ENCODE results near the gene RSPRY1.

RSPRY1 gene

DNA sequence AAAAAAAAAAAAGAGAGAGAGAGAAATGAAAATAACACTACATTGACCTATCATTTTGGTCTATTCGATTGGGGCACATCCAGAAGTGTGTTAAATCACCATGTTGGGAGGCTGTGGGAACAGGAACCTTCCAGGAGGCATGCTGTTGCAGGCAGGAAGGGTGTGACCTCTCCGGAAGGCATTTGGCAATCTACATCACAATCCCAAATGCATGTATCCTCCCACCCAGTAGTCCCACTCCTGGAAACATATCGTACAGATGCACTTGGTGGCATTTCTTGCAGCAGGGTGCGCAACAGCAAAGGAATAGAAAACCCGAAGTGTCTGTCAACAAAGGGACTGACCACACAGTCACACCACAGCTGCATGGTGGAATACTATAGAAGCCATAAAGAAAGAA is 90.5 kb downstream of the RSPRY1 start:
- DNase-seq: no peak

GRCh38 chr16:57277586-57277985 is 91.5 kb downstream of the RSPRY1 start:
- peak; percentile 67 for DNase-seq

GRCh38 chr16:57278494-57278893 is 92.4 kb downstream of the RSPRY1 start:
- DNase-seq: no peak

- DNase-seq: no peak
These were observed 93.9 kb downstream of the RSPRY1 start for GRCh38 chr16:57279780-57280638.

DNA sequence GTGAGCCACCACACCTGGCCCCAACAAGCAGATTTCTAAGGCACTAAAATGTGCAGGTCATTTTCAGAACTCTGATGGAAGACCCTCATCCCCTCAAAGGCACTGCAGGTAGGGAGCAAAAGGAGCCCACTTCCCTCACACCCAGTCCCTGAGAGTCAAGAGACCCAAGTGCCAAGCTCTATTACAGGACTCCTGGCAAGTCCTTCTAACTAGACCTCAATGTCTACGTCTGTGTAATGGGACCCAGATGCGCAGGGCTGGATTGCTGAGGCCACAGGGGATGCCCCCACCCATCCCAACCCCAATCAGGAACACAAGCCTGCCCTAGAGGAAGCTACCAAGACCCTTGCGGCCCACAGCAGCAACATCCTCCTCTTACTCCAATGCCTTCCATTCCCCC is 95.7 kb downstream of the RSPRY1 start:
- DNase-seq: no peak

DNA sequence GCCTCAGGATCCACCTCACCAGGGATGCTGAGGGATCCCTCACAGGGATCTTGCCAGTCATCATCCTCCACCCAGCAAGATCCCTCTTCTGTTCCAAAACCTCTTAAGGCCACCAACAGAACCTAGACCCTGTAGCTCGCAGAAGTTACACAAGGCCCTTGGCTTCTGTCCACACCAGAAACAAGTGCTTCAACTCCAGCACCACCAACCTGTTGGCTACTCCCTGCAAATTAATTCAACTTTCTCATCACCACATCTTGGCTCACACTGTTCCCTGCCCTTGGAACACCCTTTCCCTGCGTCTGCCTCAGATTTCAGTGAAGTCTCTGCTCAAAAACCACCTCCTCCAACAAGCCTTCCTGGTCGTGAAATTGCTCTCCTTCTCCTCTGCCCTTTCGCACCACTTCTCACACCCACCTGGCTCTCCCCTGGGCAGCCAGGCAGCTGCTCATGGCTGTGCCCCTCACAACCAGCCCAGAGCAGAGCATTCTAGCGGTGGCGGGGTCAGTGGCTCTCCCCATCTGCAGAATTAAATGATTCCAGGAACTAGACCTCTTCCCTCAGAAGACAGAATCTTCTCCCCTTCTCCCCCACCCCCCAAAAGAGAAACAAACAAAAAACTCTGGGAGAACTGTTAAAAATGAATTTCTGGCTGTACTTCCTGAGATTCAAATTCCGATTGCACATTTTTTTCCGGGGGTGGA is 96.5 kb downstream of the RSPRY1 start:
- DNase-seq: no peak

DNA sequence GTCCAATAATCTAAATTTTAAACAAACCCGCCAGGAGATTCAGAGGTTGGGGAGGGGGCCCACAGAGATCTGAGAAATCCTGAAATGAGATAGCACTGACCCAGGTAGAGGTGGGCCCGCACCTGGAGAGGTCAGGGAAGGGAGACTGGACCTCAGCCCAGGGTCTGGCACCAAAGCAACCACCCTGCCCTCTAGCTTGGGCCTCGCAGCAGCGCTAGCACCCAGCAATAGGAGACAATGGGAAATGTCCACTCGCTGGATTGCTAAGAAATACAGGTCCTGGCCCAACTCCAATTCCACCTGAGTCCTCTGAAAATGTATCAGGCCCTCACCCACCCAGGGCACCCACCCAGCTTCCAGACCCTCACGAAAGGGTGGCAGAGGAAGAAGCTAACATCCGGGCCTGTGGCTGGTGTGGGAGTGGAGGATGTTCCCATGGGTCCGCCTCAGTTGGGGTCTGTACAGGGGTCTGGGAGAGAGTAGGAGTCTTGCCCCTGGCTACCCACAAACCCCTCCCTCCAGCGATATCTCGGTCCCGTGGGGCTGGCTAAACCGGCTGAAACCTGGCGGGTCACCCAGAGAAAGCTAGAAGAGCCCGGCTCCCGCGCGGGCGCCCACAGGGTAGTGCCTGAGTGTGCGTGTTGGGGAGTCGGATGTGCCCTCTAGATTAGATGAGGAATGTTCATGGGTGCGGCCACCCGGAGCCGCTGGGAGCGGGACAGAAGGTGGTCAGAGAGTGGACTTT is 97.3 kb downstream of the RSPRY1 start:
- no peak for DNase-seq

DNA sequence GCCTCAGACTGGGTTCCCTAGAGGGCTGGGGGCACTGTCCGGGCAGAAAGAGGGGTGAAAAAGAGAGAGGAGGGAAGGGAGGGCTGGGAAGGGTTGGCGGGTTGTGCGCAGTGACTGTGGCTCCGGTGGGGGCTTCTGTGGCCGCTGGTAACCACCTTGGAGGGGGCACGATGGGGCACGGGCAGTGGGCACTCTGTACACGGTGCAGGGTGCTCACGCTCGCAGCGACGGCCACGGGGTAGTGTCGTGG is 97.8 kb downstream of the RSPRY1 start:
- no peak for DNase-seq

GRCh38 chr16:57284209-57284951 is 98.3 kb downstream of the RSPRY1 start, which contains the start of gene PLLP:
PLLP (minus strand) TSS chr16:57284672; CDS start chr16:57284540, 132 bp downstream.
- DNase-seq: peak; percentile 49

- no peak for DNase-seq
These were observed 98.8 kb downstream of the RSPRY1 start for GRCh38 chr16:57284952-57285363.

DNA sequence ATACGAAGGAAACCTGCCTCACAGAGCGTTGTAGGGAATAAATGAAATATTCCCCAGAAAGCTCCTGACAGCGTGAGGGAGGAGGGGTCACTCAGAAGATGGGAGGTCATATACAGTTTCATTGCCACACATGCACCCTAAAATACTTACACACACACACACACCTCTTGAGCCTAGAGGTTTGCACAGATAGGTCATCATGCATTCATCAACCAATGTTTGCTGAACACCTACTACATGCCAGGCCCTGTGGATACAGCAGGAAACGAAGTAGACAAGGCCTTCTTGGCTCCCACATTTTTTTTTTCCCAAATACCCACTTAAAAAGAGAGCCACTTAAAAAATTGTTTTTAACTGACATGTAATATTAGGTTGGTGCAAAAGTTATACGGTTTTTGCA is 99.2 kb downstream of the RSPRY1 start:
- no peak for DNase-seq

GRCh38 chr16:57289391-57290257 is 103.5 kb downstream of the RSPRY1 start:
- DNase-seq: no peak

All from CD4-positive, alpha-beta T cell treated with Interleukin-17A for 1 hour (primary cell).